Measurements from ENCODE around the gene TPP1.
A peak's percentile ranks its signal among the peaks of the same experiment; 100 is the strongest.

Gene TPP1

DNA sequence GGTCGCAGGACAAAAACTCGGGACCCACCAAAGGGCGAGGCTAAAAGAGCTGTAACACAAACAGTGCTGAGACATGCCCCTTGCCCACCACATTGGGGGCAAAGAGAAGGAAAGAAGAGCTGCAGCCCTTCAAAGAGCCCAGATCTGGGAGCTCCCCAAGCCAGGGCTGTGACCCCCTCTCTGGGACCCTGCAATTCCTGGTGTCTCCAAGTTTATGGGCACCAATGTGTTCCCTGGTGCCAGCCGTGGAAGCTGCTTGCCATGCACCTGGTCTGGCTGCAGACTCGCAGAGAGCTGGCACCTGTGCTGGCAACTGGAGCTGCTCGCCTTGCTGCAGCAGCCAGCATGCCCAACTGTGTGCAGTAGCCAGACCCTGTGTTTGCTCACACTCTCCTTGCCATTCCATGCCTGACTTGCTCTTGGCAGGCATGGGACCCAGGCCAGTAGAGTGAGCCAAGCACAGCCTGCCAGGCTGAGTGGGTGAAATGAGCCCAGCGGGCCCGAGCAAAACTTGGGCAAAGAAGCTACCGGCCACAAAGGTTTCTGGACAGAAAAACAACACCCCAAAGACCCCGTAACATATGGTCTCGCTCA lies 31.8 kb downstream of the TPP1 start:
- DNase-seq (ENCODE audit: low spot score): no peak

DNA sequence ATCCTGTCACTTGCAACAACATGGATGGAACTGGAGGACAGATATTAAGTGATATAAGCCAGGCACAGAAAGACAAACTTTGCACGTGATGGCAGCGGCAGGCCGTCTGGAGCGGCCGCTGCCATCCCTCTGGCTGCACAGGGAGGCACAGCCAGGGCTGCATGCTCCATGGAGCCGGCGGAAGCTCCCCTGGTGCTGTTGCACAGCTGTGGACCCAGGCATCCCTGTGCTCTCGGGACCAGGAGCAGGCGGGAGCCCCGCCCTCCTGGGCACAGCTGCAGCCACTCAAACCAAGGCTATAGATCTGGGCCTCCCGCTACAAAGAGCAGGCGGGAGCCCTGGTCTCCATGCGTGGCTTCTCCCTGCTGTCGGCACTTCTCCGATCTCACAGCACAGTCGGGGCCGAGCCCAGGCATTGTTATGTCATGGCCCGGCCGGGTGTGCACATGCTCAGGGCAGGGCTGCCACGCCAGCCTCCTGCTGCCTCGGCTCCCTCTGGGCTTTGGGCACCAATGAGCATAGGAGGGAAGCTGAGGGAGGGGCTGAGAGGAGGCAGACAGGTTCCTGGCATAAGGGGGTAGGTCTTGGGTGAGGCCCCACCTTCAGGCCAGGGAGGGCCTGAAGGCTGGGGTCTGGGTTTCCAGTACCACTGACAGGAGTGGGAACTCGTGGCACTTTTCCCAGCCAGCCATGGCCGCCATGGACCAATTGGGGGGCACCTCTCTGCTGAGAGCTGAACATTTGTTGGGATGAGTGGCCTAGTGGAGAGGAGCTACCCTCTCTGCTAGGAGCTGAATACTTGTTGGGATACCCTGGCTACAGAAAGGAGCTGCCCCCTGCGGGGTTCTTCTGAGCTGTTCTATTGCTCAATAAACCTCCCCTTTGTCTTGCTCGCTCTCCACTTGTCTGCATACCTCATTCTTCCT lies 32.5 kb downstream of the TPP1 start:
- no peak for DNase-seq (ENCODE audit: low spot score)

DNA sequence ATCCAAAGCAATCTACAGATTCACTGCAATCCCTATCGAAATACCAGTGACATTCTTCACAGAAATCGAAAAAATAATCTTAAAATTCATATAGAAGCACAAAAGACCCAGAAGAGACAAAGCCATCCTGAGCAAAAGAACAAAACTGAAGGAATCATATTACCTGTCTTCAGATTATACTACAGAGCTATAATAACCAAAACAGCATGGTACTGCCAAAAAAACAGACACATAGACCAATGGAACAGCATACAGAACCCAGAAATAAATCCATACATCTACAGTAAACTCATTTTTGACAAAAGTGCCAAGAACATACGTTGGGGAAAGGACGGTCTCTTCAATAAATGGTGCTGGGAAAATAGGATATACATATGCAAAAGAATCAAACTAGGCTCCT lies 34.7 kb downstream of the TPP1 start:
- DNase-seq (ENCODE audit: low spot score): no peak

DNA sequence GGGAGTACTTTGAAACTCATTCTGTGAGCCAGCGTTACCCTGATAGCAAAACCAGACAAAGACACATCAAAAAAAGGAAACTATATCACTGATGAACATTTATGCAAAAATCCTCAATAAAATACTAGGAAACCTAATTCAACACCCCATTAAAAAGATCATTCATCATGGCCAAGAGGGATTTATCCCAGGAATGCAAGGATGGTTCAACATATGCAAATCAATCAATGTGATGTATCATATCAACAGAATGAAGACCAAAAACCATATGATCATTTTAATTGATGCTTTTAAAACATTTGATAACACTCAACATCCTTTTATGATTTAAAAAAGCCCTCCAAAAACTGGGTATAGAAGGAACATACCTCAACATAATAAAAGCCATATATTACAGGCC lies 35.6 kb downstream of the TPP1 start:
- DNase-seq (ENCODE audit: low spot score): no peak

DNA sequence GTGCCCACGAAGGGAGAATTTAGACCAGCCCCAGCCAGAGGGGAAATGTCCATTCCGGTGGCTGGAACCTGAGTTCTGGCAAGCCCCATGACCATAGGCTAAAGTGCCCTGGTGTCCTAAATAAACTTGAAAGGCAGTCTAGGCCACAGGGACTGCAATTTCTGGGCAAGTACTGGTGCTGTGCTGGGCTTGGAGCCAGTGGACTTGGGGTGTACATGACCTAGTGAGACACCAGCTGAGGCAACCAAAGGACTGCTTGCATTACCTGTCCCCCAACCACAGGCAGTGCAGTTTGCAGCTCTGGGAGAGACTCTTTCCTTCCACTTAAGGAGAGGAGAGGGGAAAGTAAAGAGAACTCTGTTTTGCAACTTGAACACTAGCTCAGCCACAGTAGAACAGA lies 39.5 kb downstream of the TPP1 start:
- no peak for DNase-seq (ENCODE audit: low spot score)

DNA sequence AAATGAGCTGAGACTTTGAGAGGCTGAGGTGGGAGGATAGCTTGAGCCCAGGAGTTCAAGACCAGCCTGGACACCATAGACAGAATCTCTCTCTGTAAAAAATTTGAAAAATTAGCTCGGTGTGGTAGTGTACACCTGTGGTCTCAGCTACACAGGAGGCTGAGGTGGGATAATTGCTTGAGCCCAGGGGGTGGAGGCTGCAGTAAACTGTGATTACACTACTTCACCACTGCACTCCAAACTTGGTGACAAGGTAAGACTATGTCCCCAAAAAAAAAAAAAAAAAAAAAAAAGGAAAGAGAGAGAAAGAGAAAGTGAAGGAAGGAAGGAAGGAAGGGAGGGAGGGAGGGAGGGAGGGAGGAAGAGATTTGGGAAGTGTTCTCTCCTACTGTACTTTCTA lies 41.1 kb downstream of the TPP1 start:
- DNase-seq (ENCODE audit: low spot score): no peak

DNA sequence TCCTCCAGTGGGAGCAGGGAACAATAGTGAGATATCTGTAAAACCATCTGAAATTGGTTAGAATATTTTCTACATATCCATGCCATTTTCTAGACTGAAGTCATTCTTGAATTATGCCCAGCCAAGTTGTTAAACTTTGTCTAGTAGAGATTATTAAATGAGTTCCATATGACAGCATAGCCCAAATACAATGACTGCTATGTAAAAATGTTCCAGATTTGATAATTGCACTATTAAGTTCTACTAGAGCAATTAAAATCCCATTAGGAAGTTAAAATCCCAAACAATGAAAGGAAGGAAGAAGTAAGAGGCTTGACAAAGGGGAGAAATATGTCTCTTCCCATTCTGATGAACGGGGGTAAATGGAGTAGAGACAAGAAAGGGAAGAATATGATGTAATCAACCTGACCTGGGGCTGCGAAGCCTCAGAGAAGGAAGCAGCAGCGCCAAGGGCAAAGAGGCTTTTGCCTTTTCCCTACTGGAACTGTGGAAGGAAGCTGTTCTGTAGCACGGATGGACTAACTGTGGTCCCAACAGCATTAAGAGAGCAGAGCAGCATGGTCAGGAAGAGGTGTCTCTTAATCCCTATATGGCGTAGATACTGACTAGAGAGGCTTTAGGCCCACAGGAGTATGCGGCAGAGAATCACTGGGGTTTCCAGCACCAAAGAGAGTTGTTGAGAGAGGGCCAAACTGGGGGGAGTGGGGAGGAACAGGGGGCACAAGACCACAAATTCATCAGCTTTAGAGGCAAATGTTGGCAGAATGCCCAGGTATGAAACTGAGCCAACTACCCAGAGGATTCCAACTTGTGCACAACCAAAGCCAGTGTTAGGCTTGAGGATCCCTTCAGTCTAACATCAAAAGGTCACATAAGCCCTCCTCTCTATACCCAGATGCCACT lies 42.5 kb downstream of the TPP1 start:
- DNase-seq (ENCODE audit: low spot score): peak; percentile 45

DNA sequence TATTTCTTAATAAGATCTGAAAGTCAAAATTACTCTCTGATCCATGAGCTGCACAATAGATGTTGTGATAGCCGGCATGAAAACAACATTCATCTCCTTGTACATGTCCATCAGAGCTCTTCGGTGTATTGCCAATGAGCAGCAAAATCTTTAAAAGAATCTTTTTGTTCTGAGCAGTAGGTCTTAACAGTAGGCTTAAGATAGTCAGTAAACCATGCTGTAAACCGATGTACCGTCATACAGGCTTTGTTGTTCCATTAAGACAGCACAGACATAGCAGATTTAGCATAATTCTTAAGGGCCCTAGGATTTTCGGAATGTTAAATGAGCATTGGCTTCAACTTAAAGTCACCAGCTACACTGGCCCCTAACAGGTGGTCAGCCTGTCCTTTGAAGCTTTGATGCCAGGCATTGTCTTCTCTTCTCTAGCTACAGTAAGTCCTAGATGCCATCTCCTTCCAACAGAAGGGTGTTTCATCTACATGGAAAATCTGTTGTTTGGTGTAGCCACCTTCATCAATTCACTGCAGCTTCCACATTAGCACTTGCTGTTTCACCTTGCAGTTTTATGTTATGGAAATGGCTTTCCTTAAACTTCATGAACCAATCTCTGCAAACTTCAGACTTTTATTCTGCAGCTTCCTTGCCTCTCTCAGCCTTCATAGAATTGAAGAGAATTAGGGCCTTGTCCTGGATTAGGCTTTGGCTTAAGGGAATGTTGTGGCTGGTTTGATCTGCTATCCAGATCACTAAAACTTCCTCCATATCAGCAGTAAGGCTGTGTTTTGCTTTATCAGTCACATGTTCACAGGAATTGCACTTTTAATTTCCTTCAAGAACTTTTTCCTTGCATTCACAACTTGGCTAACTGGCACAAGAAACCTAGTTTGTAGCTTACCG lies 44.2 kb downstream of the TPP1 start:
- no peak for DNase-seq (ENCODE audit: low spot score)

DNA sequence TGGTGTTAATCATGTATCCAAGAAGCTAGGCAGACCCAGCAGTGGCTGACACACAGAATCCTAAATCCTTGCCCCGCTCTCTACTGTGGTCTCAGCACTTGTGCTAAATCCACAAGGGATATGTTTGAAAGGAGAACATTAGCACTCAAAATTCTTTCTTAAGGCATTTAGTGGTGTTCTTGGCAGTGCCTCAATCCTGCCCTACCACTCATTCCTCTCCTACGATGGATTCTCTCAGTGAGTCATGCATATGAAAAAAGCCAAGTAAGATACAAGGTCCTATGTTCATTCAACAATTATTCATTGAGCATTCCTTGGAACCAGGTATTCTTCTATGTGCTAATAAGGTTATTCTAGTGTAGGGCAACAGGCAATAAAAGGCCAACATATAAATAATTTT lies 47.0 kb downstream of the TPP1 start:
- peak; percentile 84 for DNase-seq (ENCODE audit: low spot score)

DNA sequence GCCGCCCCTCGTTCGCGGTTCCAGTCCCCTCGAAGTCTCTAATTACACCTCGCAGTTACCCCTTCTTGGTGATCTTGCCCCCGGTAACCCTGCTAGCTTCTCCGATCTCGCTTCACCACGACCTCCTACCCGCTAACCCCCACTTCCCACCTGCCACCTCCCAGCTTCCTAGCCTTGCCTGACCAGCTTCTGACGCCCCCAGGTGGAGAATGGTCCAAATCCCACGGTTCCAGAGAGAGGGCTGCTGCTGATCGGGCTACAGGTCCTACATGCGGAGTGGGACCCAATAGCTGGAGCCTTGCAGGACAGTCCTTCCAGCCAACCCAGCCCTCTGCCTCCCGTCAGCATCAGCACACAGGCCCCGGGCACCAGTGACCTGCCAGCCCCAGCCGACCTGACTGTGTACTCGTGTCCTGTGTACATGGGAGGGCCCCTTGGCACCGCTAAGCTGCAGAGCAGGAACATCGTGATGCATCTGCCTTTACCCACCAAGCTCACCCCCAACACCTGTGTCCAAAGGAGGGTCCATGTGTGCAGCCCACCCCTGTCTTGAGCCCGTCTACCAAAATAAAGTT lies 47.7 kb downstream of the TPP1 start:
- no peak for DNase-seq (ENCODE audit: low spot score)

DNA sequence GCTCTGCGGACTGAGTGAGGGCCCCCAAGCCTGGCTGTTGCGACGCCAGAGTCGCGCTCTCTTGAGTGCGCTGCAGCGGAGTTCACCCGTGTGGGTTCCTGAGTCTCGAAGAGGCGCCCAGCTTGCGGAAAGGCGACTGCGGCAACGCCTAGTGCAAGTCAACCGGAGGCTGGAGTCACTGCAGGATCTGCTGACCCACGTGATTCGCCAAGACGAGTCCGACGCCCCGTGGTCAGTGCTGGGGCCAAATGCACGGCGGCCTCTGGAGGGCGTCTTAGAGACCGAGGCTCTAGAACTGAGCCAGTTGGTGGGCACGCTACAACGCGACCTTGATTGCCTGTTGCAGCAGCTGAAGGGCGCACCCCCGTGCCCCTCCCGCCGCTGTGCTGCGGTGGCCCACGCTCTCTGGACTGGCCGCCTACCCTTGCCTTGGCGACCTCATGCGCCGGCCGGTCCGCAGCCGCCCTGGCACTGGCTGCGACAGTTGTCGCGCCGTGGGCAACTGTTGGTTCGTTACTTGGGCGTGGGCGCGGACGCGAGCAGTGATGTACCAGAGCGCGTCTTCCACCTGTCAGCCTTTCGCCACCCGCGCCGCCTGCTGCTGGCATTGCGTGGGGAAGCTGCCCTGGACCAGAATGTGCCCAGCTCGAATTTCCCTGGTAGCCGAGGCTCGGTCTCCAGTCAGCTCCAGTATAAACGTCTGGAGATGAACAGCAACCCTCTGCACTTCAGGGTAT lies 48.4 kb downstream of the TPP1 start:
- DNase-seq (ENCODE audit: low spot score): no peak

DNA sequence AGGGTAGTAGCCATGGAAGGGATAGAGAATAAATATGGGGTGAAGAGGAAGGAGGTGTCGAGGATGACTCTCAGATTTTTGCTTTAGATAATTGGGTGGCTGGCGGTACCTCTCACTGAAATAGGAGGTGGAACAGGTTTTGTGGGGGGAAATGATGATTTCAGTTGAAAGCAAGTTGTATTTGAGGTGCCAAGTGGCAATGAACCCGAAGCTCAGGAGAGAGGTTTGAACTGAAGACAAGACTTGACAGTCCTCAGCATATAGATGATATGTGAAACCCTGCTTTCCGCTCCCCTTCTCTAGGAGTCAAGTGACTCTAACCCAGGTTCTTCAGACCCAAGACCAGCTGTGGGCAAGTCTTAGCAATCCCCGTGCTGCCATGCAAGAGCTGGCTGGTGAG lies 49.5 kb downstream of the TPP1 start:
- DNase-seq (ENCODE audit: low spot score): no peak

DNA sequence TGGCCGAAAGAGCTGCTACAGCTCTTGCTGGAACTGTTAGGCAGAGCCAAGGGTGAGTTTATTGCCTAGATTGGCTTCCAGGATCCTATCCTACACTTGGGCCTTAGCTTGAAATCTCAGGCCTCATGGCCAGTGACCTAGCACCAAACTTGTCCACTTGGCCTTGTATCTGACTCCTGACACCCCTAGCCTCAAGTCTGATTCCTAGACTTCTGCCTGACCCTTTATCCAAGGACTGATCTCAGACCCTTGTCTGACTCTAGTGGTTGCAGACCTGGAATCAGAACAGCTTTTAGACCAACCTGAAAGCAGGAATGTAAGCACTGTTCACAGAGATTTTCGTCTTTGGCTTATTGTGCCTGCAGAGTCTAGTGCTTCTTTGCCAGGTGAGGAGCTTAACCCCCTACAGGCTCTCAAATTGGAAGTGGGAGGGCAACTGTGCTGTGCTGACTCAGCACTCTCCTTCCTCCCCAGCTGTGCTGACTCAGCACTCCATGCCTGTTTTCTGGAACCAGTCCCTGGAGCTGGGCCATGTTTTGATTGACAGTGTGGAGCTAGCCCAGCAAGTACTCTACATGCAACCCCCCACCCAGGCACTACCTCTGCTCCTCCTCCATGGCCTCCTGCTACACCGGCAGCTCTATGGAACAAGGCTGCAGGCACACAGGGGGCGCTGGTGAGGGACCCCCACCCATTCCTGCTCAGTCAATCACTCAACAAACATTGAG lies 50.9 kb downstream of the TPP1 start:
- peak; percentile 76 for DNase-seq (ENCODE audit: low spot score)

DNA sequence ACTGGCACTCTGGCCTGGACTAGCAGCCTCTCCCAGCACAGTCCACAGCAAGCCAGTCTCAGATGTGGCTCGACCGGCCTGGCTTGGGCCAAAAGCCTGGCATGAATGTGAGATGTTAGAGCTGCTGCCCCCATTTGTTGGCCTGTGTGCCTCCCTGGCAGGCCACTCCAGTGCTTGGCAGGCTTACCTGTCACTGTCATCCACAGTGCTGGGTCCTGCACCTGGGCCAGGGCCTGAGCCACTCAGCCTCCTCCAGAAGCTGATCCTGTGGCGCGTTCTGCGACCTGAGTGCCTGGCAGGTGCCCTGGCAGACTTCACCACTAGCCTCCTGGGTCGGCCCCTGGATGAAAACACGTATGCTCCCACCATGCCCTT lies 51.9 kb downstream of the TPP1 start:
- no peak for DNase-seq (ENCODE audit: low spot score)

DNA sequence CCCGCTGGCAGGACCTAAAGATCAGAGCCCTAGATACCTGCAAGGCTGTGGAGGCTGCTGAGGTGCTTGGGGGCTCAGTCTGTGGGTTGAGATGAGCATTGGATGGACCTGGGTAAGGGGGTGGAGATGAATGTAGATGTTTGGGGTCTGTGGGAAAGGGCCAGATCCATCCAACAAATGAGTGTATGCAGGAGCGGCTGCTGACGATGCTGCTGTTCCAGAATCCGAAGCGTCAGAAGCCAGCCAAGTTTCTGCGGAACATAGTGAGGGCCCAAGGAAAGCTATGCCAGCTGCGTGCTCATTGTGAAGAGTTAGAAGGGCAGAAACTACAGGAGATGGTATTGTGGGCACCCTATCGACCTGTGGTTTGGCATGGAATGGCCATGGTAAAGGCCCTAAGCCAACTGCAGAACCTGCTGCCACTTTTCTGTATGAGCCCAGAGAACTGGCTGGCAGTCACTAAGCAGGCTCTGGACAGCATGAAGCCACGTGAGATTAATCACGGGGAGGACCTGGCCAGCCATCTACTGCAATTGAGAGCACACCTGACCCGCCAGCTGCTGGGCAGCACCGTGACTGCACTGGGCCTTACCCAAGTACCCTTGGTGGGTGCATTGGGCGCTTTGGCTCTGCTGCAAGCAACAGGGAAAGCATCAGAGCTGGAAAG lies 52.4 kb downstream of the TPP1 start:
- no peak for DNase-seq (ENCODE audit: low spot score)

DNA sequence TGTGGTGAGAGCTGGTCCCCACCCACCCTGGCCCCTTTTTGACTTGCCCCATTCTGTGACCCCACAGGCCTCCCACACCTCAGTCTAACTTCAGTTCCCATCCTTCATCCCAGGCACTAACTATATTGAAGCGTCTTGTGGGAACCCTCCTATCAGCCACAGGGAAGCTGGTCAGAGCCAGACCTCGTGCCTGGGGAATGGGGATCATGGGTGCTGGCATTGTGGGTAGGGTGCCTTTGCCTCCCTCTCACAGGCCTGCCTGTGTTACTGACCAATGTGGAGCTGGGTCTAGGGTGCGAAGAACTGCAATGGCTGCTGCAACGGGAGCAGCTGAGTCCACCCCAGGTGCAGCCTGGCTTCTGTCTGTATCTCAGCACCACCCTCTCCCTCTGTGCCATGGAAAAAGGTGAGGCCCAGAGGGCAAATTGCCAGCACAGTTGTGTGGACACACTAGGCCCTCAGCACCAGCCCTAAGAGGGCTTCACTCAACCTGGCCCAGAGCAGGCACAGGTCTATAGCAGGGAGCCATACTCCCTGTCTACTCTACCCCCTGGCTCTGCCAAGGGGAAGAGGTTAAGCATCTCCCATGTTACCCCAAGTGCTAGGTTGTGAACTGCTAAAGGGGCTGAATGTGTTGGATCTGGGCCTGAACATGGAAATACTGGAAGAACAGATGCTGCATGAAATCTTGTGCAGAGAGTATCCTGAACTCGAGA lies 53.1 kb downstream of the TPP1 start:
- DNase-seq (ENCODE audit: low spot score): no peak

DNA sequence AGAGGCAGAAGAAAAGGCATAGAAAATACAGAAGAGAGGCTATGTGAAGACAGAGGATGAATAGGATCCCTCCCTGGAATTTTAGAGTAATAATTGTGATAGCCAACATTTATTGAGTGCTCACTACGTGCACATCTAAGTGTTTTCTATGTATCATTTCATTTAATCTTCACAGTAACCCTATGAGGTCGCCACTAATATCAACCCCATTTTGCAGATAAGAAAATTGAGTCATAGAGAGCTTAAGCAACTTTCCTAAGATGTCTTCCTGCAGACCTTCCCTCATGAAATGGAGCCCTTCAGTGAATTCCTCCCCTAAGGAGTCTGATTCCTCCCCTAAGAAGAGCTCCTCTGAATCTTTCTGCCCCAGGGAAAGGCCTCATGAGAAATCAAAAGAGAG lies 53.9 kb downstream of the TPP1 start:
- DNase-seq (ENCODE audit: low spot score): no peak

DNA sequence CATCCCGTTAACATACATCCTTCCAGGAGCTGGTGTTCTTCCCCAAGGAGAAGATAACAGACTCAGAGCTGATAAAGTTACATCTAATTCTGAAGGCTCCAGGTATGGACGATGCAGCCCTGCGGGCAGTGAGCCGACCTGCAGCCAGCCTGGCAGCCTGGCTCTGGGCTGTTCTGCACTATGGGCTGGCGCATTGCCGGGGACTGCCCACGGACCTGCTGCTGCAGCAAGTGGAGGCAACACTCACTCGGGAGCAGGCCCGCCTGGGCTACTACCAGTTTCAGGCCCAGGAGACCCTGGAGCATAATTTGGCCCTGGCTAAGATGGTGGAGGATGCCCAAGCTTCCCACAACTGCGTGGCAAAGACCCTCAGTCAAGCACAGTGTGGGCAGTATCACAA lies 55.6 kb downstream of the TPP1 start:
- no peak for DNase-seq (ENCODE audit: low spot score)

DNA sequence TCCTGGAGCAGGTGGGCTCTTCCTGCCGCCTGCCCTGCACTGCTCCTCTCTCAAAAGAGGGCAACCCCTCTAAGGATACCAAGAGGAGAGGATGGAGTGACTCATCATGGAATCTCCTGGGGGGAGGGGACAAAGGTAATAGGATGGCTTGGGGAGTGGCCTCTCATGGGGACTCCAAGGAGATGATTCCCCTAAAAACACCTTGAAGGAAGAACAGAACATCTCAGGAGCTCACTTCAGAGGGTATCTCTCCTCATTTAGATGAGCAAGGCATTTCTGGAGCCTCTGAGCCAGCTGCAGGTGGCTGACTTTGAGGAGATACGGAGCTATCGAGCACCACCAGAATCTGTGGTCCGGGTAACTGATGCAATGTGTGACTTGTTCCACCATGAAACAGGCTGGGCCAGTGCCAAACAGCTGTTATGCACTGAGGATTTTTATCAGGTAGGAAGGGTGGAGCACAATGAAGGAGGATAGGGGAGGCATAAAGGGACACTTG lies 56.1 kb downstream of the TPP1 start:
- no peak for DNase-seq (ENCODE audit: low spot score)
